Gastroesophageal sphincter (tissue), 4 donors: ENCODE results near the gene STAT5B. TPM values are rescaled to one million over a fixed set of nuclear protein-coding genes. Genes with fewer than 3 reads are reported as not detected.

Source experiments
- ATAC-seq: fragments of 150-250 bp; one replicate; pipeline ENCODE4 v1.9.1; 2016; ENCODE audit warnings: mild to moderate bottlenecking, moderate library complexity
- H3K27ac ChIP-seq, 4 donors: fragments of 200-600 bp; sonication (generic) in 3 of 4; 1 replicate in 3 of 4; 2 replicates in 1 of 4; pipeline ENCODE4 v1.5.1; 2016 to 2019
- H3K27me3 ChIP-seq: fragments of 200-600 bp; sonication (generic); one replicate; pipeline ENCODE4 v1.5.1; 2019
- H3K36me3 ChIP-seq, 2 donors: fragments of 200-600 bp; sonication (generic); one replicate each; pipeline ENCODE4 v1.5.1; 2019; ENCODE audit warnings: control low read depth in 1 of 2
- H3K4me1 ChIP-seq, 3 donors: fragments of 200-600 bp; sonication (generic); 1 replicate in 2 of 3; 2 replicates in 1 of 3; pipeline ENCODE4 v1.5.1; 2016 to 2019; ENCODE audit warnings: control low read depth in 2 of 3
- H3K4me3 ChIP-seq, 2 donors: fragments of 200-600 bp; sonication (generic); one replicate each; pipeline ENCODE4 v1.5.1; 2019; ENCODE audit warnings: mild to moderate bottlenecking in 1 of 2, moderate library complexity in 1 of 2
- H3K9me3 ChIP-seq, 3 donors: fragments of 200-600 bp; sonication (generic); one replicate each; pipeline ENCODE4 v1.5.1; 2017 to 2019; ENCODE audit warnings: control low read depth in 2 of 3
- CTCF ChIP-seq, 4 experiments: fragments of 200-600 bp in 2 of 4; fragments of 450-650 bp in 2 of 4; sonication (generic) in 1 of 4; IDR thresholded peaks; one replicate each; pipeline ENCODE4 v1.5.1; 2017 to 2019; ENCODE audit warnings: antibody characterized with exemption in 4 of 4, mild to moderate bottlenecking in 2 of 4, moderate library complexity in 2 of 4
- EP300 ChIP-seq: sonication (generic); formaldehyde crosslinking; IDR thresholded peaks from one replicate; pipeline ENCODE4 v1.6.1; 2017; ENCODE audit warnings: antibody characterized with exemption, mild to moderate bottlenecking
- POLR2A ChIP-seq, 2 donors: fragments of 450-650 bp; IDR thresholded peaks; one replicate each; pipeline ENCODE4 v1.6.1; 2017; ENCODE audit warnings: antibody characterized with exemption in 2 of 2, mild to moderate bottlenecking in 2 of 2, moderate library complexity in 1 of 2
- POLR2AphosphoS5 ChIP-seq: sonication (generic); formaldehyde crosslinking; IDR thresholded peaks from one replicate; pipeline ENCODE4 v1.6.1; 2017; ENCODE audit warnings: antibody characterized with exemption
- WGBS, 2 donors: methylation state at CpG; one replicate each; pipeline ENCODE4 v1.1.5; 2018; ENCODE audit warnings: low coverage in 1 of 2; 5-methylcytosine and 5-hydroxymethylcytosine counted together
- total RNA-seq, 4 donors: library from RNA; depleted of rRNA; stranded (reverse); fragments of >200 nt; gene quantifications; one replicate each; pipeline ENCODE4 v1.1.0, GENCODE V29; 2016

STAT5B gene
- 10 to 100 TPM; 73.3 to 98.3 (median 95.6) TPM for total RNA-seq

GRCh38 chr17:42276359-42276608 lies at the start of gene STAT5B:
STAT5B (minus strand) TSS chr17:42276391; CDS start chr17:42232127, 44,264 bp downstream.
- Histone ChIP-seq H3K36me3 (no peaks in the 10 kb centered on the region), H3K4me3 (peak within 1 kb of the TSS; percentile 69 to 94), H3K9me3 (no peaks in the 10 kb centered on the region), H3K4me1 (peaks cover 7 to 50% (median 12%) of the 10 kb centered on the region in 3 donors), H3K27me3 (no peaks in the 10 kb centered on the region), H3K27ac (peak within 1 kb of the TSS; percentile 83 to 96 (median 91))
- TF ChIP-seq CTCF (IDR thresholded peaks at IDR 0.05) (no peak), POLR2A (IDR thresholded peaks at IDR 0.05) (peak; percentile 63 to 91)
- ATAC-seq, result peak; percentile 88
- WGBS, 2 donors, result no CpG with 5 or more reads among the region's 47 CpGs

- H3K27me3 ChIP-seq, result no peaks in the 10 kb centered on the region
- no peaks in the 10 kb centered on the region for H3K9me3 ChIP-seq
- peak overlapping the region; percentile 36 to 79 (median 67) for H3K27ac ChIP-seq
- WGBS, 2 donors, result 49% methylated on average over 3 of the region's 7 CpGs; no CpG with 5 or more reads in 1 of the 2 donors
- TF ChIP-seq POLR2A (IDR thresholded peaks at IDR 0.05) (no peak), POLR2AphosphoS5 (peak; percentile 25), EP300 (no peak), CTCF (IDR thresholded peaks at IDR 0.05) (peak in 1 of 4 experiments; percentile 38)
- H3K36me3 ChIP-seq, result peaks cover 0 to 98% of the 10 kb centered on the region in 2 donors
- no peak overlapping the region for H3K4me3 ChIP-seq
- peak; percentile 60 for ATAC-seq
- H3K4me1 ChIP-seq, result peaks cover 13 to 50% (median 22%) of the 10 kb centered on the region in 3 donors
Observed at GRCh38 chr17:42325026-42325425, 48.8 kb upstream of the STAT5B start.

- H3K9me3 ChIP-seq, result no peaks in the 10 kb centered on the region
- no CpG with 5 or more reads among the region's 5 CpGs for WGBS, 2 donors
- H3K27ac ChIP-seq, result peak overlapping the region in 3 of 4 donors; percentile 62 to 69 (median 65)
- H3K4me3 ChIP-seq, result no peak overlapping the region
- peaks cover 0 to 99% of the 10 kb centered on the region in 2 donors for H3K36me3 ChIP-seq
- ATAC-seq, result no peak
- no peaks in the 10 kb centered on the region for H3K27me3 ChIP-seq
- TF ChIP-seq POLR2AphosphoS5 (no peak), EP300 (no peak), POLR2A (IDR thresholded peaks at IDR 0.05) (no peak), CTCF (IDR thresholded peaks at IDR 0.05) (no peak)
- peaks cover 0 to 39% (median 12%) of the 10 kb centered on the region in 3 donors for H3K4me1 ChIP-seq
Observed at GRCh38 chr17:42323268-42323773, 47.1 kb upstream of the STAT5B start.

- ATAC-seq, result peak; percentile 79
- 0 to 25% methylated on average over 4 of the region's 10 CpGs for WGBS, 2 donors
- Histone ChIP-seq H3K36me3 (peaks cover 0 to 100% of the 10 kb centered on the region in 2 donors), H3K27ac (peak overlapping the region in 3 of 4 donors; percentile 62 to 69 (median 65)), H3K4me1 (peaks cover 0 to 34% (median 12%) of the 10 kb centered on the region in 3 donors), H3K9me3 (no peaks in the 10 kb centered on the region), H3K4me3 (no peak overlapping the region), H3K27me3 (no peaks in the 10 kb centered on the region)
- no peak for TF ChIP-seq EP300
- TF ChIP-seq CTCF (IDR thresholded peaks at IDR 0.05), result peak; percentile 98 to 100 (median 100)
- peak; percentile 65 for TF ChIP-seq POLR2AphosphoS5
- no peak for TF ChIP-seq POLR2A (IDR thresholded peaks at IDR 0.05)
Observed at GRCh38 chr17:42322382-42323267, 46.4 kb upstream of the STAT5B start.
